CD4-positive, alpha-beta T cell treated with Interleukin-17A for 1 hour (primary cell): Measurements from ENCODE around the gene LGR6.

Experiments used
- DNase-seq: peaks from one replicate; pipeline ENCODE4 v3.0.0-alpha.2; 2020

LGR6 gene

DNA sequence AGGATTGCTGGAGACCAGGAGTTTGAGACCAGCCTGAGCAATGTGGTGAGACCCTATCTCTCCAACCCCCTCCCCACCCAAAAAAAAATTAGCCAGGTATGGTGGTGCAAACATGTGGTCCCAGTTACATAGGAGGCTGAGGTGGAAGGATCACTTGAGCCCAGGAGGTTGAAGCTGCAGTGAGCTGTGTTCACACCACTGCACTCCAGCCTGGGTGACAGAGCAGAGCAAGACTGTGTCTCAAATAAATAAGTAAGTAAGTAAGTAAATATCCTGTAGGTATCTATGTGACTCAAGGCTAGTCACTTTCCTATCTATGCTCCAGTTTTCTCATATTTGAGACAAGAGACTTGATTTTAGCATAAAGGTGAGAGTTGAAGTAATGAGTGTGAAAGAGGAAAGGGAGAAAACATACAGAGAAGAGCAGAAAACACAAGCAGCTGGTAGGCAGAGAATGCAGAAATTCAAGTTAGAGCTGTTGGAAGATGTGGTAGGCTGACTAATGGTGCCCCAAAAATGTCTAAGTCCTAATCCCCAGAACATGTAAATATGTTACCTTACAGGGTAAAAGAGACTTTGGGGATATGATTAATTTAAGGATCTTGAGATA is 162.4 kb downstream of the LGR6 start:
- DNase-seq: no peak

DNA sequence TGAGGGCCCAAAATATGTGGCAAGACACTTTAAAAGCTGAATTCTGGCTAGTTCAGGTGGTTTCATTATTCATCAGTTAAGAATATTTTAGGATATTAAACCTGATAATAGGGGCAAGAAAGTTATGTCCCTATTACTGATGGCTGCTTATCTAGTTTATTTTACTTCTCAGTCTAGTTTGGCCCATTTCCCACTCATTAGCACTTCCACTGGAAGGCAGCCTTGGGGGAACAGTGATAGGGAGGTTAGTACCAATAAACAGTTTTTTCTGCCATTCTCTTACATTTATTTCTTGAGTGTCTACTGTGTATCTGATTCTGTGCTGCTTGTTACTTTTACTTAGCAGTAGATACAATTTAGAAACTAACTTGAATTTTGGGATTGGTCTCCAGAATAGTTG is 163.9 kb downstream of the LGR6 start:
- no peak for DNase-seq

DNA sequence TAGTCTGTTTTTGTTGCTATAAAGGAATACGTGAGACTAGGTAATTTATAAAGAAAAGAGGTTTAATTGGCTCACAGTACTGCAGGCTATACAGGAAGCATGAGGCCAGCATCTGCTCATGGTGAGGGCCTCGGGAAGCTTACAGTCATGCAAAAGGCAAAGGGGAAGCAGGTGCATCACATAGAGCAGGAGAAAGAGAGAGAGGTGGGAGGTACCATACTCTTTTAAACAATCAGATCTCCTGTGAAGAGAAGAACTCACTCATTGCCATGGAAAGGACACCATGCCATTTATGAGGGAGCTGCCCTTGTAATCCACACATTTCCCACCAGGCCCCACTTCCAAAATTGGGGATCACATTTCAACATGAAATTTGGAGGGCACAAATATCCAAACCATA is 167.6 kb downstream of the LGR6 start:
- no peak for DNase-seq

DNA sequence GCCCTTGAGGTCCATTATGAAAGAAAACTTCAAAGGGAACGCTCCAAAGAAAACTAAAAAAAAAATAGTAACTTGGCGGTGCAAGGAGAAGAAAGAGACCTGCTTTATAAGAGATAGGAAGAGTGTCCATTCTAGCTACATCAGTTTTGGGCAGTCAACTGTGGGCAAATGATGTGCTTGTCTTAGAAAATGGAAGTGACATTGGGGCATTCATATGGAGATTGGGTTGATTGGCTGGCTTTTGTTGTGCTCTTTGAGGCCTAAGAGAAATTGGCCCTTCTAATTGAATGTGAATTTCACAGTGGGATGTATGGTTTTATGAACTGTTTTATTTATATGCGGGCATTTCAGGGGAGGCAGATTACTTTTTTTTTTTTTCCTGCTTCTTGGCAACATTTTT is 168.1 kb downstream of the LGR6 start:
- DNase-seq: no peak

DNA sequence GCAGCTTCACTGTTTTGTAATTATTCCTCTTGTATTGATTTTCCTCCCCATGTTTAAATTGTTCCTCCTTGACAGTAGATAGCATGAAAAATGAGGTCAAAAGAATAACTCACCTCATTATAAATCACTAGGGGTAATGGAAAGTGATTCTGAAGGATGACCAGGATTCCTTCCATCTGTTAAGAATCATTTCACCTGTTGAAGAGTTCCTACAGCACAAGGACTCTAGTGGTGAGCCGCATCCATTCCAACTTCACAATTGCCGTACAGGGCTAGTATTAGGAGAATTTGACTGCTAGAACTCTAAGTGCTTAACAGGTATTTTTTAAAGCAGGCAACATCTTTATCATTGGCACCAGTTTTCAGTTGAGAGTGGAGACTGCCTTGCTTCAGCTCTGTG is 168.6 kb downstream of the LGR6 start:
- DNase-seq: no peak

DNA sequence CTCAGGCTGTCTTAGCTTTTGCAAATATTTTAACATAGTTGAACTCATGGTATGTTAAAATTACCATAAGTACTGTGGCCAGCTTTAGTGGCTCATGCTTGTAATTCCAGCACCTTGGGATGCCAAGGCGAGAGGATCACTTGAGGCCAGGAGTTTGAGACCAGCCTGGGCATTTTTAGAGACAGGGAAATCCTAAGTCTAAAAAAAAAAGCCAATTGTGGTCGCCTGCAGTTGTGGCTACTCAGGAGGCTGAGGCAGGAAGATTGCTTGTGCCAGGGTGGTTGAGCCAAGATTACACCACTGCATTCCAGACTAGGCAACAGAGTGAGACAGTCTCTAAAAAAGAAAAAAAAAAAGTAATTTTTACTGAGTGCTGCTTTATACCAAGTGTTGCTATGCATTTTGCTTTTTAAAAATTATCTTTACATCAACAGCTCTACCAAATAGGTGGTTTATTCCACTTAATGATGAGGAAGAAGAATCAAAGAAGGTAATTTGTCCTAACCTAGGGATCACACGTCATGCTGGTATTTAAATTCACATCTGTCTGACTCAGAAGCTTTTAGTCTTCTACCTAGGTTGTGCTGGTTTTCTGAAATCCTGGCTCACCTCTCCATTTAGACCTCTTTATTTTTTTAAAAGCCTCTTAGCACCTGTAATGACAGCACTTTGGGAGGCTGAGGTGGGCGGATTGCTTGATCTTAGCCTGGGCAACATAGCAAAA is 171.7 kb downstream of the LGR6 start:
- no peak for DNase-seq

DNA sequence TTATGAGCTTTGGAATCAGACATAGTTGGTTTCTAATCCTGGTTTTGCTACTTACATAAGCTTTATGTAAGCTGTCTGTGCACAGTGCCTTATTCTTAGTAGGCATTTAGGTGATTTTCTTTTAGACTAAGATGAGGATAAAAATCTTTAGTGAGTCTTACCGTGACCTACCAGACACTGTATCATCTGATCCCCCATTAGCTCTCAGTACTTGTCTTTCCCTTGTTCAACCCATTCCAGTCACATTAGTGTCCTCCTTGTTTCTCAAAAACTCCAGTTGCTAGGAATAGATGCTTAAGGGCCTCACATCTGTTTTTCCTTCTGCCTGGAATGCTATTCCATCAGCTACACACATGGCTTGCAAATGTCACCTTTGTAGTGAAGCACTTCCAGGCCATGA is 173.7 kb downstream of the LGR6 start:
- no peak for DNase-seq
